SK-N-MC (cell line): Measurements from ENCODE around the gene DUSP16.

Experiments
- DNase-seq: peaks from one replicate; pipeline ENCODE4 v3.0.0-alpha.2; 2011; ENCODE audit warnings: low read depth, low spot score
- H3K27ac ChIP-seq: fragments of 200-600 bp; sonication (generic); 2 replicates; pipeline ENCODE4 v1.5.1; 2016; ENCODE audit warnings: mixed run types
- H3K36me3 ChIP-seq: fragments of 200-600 bp; sonication (generic); 2 replicates; pipeline ENCODE4 v1.6.1; 2017; ENCODE audit warnings: antibody characterized with exemption, low read length, mixed read lengths; ENCODE audit not compliant: insufficient read depth
- H3K4me3 ChIP-seq: fragments of 200-600 bp; sonication (generic); 2 replicates; pipeline ENCODE4 v1.5.1; 2016
- H3K9ac ChIP-seq: fragments of 200-600 bp; sonication (generic); 2 replicates; pipeline ENCODE4 v1.8.0; 2017; ENCODE audit warnings: mixed run types, mixed read lengths; ENCODE audit not compliant: insufficient read length
- H3K9me3 ChIP-seq: fragments of 200-600 bp; sonication (generic); 2 replicates; pipeline ENCODE4 v1.6.1; 2017; ENCODE audit warnings: low read depth, mild to moderate bottlenecking, antibody characterized with exemption, low read length, moderate library complexity, mixed read lengths
- EZH2 ChIP-seq: fragments of 200-600 bp; sonication (generic); IDR thresholded peaks from one replicate; pipeline ENCODE4 v1.6.1; 2017; ENCODE audit warnings: antibody characterized with exemption
- FOXP2 ChIP-seq: optimal IDR thresholded peaks from 2 replicates; pipeline ENCODE3; 2011; ENCODE audit warnings: mild to moderate bottlenecking, moderate library complexity; ENCODE audit not compliant: insufficient read depth; ENCODE audit errors: extremely low read length, control extremely low read depth
- POLR2AphosphoS5 ChIP-seq: IDR thresholded peaks from 2 replicates; pipeline ENCODE4 v1.6.1; 2012; ENCODE audit warnings: mild to moderate bottlenecking, low read depth, low read length, borderline replicate concordance

DUSP16 gene

GRCh38 chr12:12521888-12522287 is 40.8 kb downstream of the DUSP16 start:
- no peaks in the 10 kb centered on the region; the same call in 1 of the 2 replicates for H3K36me3 ChIP-seq
- no peak overlapping the region for H3K9ac ChIP-seq
- H3K27ac ChIP-seq, result no peak overlapping the region
- no peaks in the 10 kb centered on the region for H3K9me3 ChIP-seq
- TF ChIP-seq EZH2 (no peak), POLR2AphosphoS5 (no peak), FOXP2 (no peak)
- DNase-seq, result no peak
- H3K4me3 ChIP-seq, result no peak overlapping the region

- no peak overlapping the region for H3K9ac ChIP-seq
- no peak overlapping the region for H3K4me3 ChIP-seq
- no peak for DNase-seq
- H3K9me3 ChIP-seq, result no peaks in the 10 kb centered on the region
- TF ChIP-seq EZH2, result no peak
- TF ChIP-seq POLR2AphosphoS5, result no peak
- no peak for TF ChIP-seq FOXP2
- no peak overlapping the region for H3K27ac ChIP-seq
- no peaks in the 10 kb centered on the region; the same call in 1 of the 2 replicates for H3K36me3 ChIP-seq
Observed at GRCh38 chr12:12521044-12521485, 41.6 kb downstream of the DUSP16 start.

- H3K36me3 ChIP-seq, result no peaks in the 10 kb centered on the region; the same call in 1 of the 2 replicates
- no peak overlapping the region for H3K27ac ChIP-seq
- TF ChIP-seq POLR2AphosphoS5, result no peak
- DNase-seq, result no peak
- H3K4me3 ChIP-seq, result no peak overlapping the region
- no peaks in the 10 kb centered on the region for H3K9me3 ChIP-seq
- no peak overlapping the region for H3K9ac ChIP-seq
Observed at GRCh38 chr12:12520273-12520672, 42.4 kb downstream of the DUSP16 start.

GRCh38 chr12:12519354-12519998 is 43.2 kb downstream of the DUSP16 start:
- no peaks in the 10 kb centered on the region; the same call in 1 of the 2 replicates for H3K36me3 ChIP-seq
- DNase-seq, result no peak
- no peak overlapping the region for H3K27ac ChIP-seq
- no peak overlapping the region for H3K4me3 ChIP-seq
- no peak for TF ChIP-seq POLR2AphosphoS5
- no peak overlapping the region for H3K9ac ChIP-seq
- H3K9me3 ChIP-seq, result no peaks in the 10 kb centered on the region

GRCh38 chr12:12518919-12519318 is 43.7 kb downstream of the DUSP16 start:
- TF ChIP-seq EZH2, result no peak
- TF ChIP-seq FOXP2, result no peak
- TF ChIP-seq POLR2AphosphoS5, result no peak
- Histone ChIP-seq H3K9me3 (no peaks in the 10 kb centered on the region), H3K9ac (no peak overlapping the region), H3K27ac (no peak overlapping the region), H3K36me3 (no peaks in the 10 kb centered on the region; the same call in 1 of the 2 replicates), H3K4me3 (no peak overlapping the region)
- no peak for DNase-seq

GRCh38 chr12:12518464-12518845 is 44.2 kb downstream of the DUSP16 start:
- Histone ChIP-seq H3K9me3 (no peaks in the 10 kb centered on the region), H3K4me3 (no peak overlapping the region), H3K9ac (no peak overlapping the region), H3K36me3 (no peaks in the 10 kb centered on the region; the same call in 1 of the 2 replicates), H3K27ac (no peak overlapping the region)
- DNase-seq, result no peak
- TF ChIP-seq POLR2AphosphoS5, result no peak
- TF ChIP-seq EZH2, result no peak
- no peak for TF ChIP-seq FOXP2

GRCh38 chr12:12513416-12514006 is 49.2 kb downstream of the DUSP16 start:
- H3K9ac ChIP-seq, result no peak overlapping the region
- TF ChIP-seq FOXP2 (no peak), EZH2 (no peak), POLR2AphosphoS5 (no peak)
- H3K27ac ChIP-seq, result peak overlapping the region; percentile 37; the same call in 1 of the 2 replicates
- H3K36me3 ChIP-seq, result no peaks in the 10 kb centered on the region
- no peak overlapping the region for H3K4me3 ChIP-seq
- no peak for DNase-seq
- no peaks in the 10 kb centered on the region for H3K9me3 ChIP-seq

GRCh38 chr12:12511895-12512711 is 50.6 kb downstream of the DUSP16 start:
- no peak for DNase-seq
- Histone ChIP-seq H3K9me3 (no peaks in the 10 kb centered on the region), H3K27ac (no peak overlapping the region), H3K9ac (no peak overlapping the region), H3K36me3 (no peaks in the 10 kb centered on the region), H3K4me3 (no peak overlapping the region)
- no peak for TF ChIP-seq EZH2
- TF ChIP-seq POLR2AphosphoS5, result no peak
- no peak for TF ChIP-seq FOXP2
